ENCODE data around the gene HHLA2.

The HHLA2 gene

DNA sequence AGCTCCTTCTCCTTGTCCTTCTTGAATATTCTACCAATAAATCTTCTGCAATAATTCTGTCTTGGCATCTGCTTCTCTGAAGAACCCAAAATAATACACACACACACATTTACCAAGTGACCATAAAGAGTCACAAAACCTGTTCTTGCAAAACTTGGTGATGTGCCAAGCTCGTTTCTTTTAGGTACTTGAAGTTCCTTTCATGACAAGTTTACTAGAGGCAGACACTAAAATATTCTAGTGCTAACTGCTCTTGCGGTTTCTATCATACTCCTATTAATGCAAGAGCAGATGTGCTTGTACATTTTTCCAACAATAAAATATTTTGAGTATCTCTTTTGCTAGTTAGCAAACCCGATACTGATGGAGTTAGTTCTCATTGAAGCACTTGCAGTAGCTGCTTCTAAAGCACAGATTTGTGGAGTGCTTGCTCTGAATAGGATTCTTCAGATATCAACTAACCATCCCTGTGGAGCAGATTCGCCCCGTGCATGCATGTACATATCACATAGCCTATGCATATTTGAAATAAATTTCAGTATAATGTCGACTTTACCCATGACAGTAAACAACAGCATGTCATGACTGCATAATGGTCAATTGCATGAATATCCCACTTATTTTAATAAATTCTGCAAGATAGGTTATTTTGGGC, 23.2 kb downstream of the HHLA2 start:
- no peaks in the 10 kb centered on the region for H3K36me3 ChIP-seq (ENCODE audit: insufficient read depth, low read length)
- no peak overlapping the region for H3K9ac ChIP-seq (ENCODE audit: low read length)
- H3K4me2 ChIP-seq (ENCODE audit: low read length) = no peak overlapping the region
- H3K9me3 ChIP-seq (ENCODE audit: low read length) = no peaks in the 10 kb centered on the region
- TF ChIP-seq EZH2 (IDR thresholded peaks at IDR 0.05; ENCODE audit: borderline replicate concordance, low read length) = no peak
- TF ChIP-seq, protein P1, sequence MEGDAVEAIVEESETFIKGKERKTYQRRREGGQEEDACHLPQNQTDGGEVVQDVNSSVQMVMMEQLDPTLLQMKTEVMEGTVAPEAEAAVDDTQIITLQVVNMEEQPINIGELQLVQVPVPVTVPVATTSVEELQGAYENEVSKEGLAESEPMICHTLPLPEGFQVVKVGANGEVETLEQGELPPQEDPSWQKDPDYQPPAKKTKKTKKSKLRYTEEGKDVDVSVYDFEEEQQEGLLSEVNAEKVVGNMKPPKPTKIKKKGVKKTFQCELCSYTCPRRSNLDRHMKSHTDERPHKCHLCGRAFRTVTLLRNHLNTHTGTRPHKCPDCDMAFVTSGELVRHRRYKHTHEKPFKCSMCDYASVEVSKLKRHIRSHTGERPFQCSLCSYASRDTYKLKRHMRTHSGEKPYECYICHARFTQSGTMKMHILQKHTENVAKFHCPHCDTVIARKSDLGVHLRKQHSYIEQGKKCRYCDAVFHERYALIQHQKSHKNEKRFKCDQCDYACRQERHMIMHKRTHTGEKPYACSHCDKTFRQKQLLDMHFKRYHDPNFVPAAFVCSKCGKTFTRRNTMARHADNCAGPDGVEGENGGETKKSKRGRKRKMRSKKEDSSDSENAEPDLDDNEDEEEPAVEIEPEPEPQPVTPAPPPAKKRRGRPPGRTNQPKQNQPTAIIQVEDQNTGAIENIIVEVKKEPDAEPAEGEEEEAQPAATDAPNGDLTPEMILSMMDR (IDR thresholded peaks at IDR 0.05; ENCODE audit: low read length) = no peak
- no peaks in the 10 kb centered on the region for H3K27me3 ChIP-seq (ENCODE audit: insufficient read depth, low read length)
- no peaks in the 10 kb centered on the region for H3K4me1 ChIP-seq (ENCODE audit: insufficient read depth, low read length, severe bottlenecking)
- H3K27ac ChIP-seq (ENCODE audit: low read depth, low read length, poor library complexity, severe bottlenecking) = no peak overlapping the region
- no peaks in the 10 kb centered on the region for H3K79me2 ChIP-seq (ENCODE audit: insufficient read depth, low read length)
- H3K9me2 ChIP-seq (ENCODE audit: low read depth, low read length) = no peaks in the 10 kb centered on the region
- no peak overlapping the region for H2AFZ ChIP-seq (ENCODE audit: low read length)
- H4K20me1 ChIP-seq (ENCODE audit: insufficient read depth, low read length) = no peaks in the 10 kb centered on the region
- H3K4me3 ChIP-seq (ENCODE audit: low read depth, low read length, poor library complexity, severe bottlenecking) = no peak overlapping the region
- H3F3A ChIP-seq (ENCODE audit: insufficient read depth, low read length) = no peaks in the 10 kb centered on the region

GRCh38 chr3:108320746-108321350, 24.5 kb downstream of the HHLA2 start:
- H2AFZ ChIP-seq (ENCODE audit: low read length) = no peak overlapping the region
- no peaks in the 10 kb centered on the region for H3K9me3 ChIP-seq (ENCODE audit: low read length)
- no peak overlapping the region for H3K9ac ChIP-seq (ENCODE audit: low read length)

DNA sequence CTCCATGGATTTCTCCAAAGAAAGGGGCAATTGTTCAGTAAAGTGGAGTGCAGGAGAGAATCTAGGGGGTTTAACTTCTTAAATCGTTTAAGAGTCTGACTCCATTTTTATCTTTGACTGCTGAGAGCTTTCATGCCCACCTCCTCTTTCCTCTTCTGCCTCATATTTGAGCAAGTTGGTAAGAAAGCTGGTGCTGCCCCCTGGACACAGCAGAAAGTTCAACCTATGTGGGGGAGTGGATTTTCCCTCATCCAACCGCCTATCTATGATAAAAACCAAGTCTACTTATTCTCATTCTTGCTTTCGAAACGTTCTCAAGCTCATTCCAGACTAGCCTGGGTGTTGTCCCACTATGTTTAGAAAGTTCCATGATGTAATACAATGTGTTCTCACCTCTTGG, 26.0 kb downstream of the HHLA2 start:
- Histone ChIP-seq H3K4me3 (ENCODE audit: low read depth, low read length, poor library complexity, severe bottlenecking) (no peak overlapping the region), H3K4me2 (ENCODE audit: low read length) (no peak overlapping the region), H3K9me3 (ENCODE audit: low read length) (no peaks in the 10 kb centered on the region), H3K4me1 (ENCODE audit: insufficient read depth, low read length, severe bottlenecking) (no peaks in the 10 kb centered on the region), H3K27me3 (ENCODE audit: insufficient read depth, low read length) (no peaks in the 10 kb centered on the region), H2AFZ (ENCODE audit: low read length) (no peak overlapping the region), H3K9ac (ENCODE audit: low read length) (no peak overlapping the region), H3K36me3 (ENCODE audit: insufficient read depth, low read length) (no peaks in the 10 kb centered on the region), H3K9me2 (ENCODE audit: low read depth, low read length) (no peaks in the 10 kb centered on the region), H3K27ac (ENCODE audit: low read depth, low read length, poor library complexity, severe bottlenecking) (no peak overlapping the region), H3F3A (ENCODE audit: insufficient read depth, low read length) (no peaks in the 10 kb centered on the region), H3K79me2 (ENCODE audit: insufficient read depth, low read length) (no peaks in the 10 kb centered on the region), H4K20me1 (ENCODE audit: insufficient read depth, low read length) (no peaks in the 10 kb centered on the region)
- no peak for TF ChIP-seq EZH2 (IDR thresholded peaks at IDR 0.05; ENCODE audit: borderline replicate concordance, low read length)
- TF ChIP-seq, protein P1 (IDR thresholded peaks at IDR 0.05; ENCODE audit: low read length) = no peak; the same call in 1 of the 2 replicates

More at GRCh38 chr3:108320746-108321350, 24.5 kb downstream of the HHLA2 start:
- H4K20me1 ChIP-seq (ENCODE audit: insufficient read depth, low read length) = no peaks in the 10 kb centered on the region
- no peak overlapping the region for H3K27ac ChIP-seq (ENCODE audit: low read depth, low read length, poor library complexity, severe bottlenecking)
- no peaks in the 10 kb centered on the region for H3K36me3 ChIP-seq (ENCODE audit: insufficient read depth, low read length)
- no peaks in the 10 kb centered on the region for H3K27me3 ChIP-seq (ENCODE audit: insufficient read depth, low read length)
- no peaks in the 10 kb centered on the region for H3K9me2 ChIP-seq (ENCODE audit: low read depth, low read length)
- H3F3A ChIP-seq (ENCODE audit: insufficient read depth, low read length) = no peaks in the 10 kb centered on the region
- H3K4me1 ChIP-seq (ENCODE audit: insufficient read depth, low read length, severe bottlenecking) = no peaks in the 10 kb centered on the region
- H3K4me3 ChIP-seq (ENCODE audit: low read depth, low read length, poor library complexity, severe bottlenecking) = no peak overlapping the region
- H3K79me2 ChIP-seq (ENCODE audit: insufficient read depth, low read length) = no peaks in the 10 kb centered on the region
- no peak overlapping the region for H3K4me2 ChIP-seq (ENCODE audit: low read length)
- TF ChIP-seq EZH2 (IDR thresholded peaks at IDR 0.05; ENCODE audit: borderline replicate concordance, low read length) = no peak
- TF ChIP-seq, protein P1 (IDR thresholded peaks at IDR 0.05; ENCODE audit: low read length) = no peak
